Mesenchymal stem cell (in vitro differentiated cells and primary cell): Measurements from ENCODE around the gene CHAF1B.

Source experiments
- DNase-seq: peaks from one replicate; pipeline ENCODE4 v3.0.0-alpha.2; 2013
- H2AFZ ChIP-seq: one replicate; pipeline ENCODE4 v1.6.1; 2013; ENCODE audit warnings: low read depth, mild to moderate bottlenecking, control low read depth, inconsistent platforms, low read length, moderate library complexity
- H2AK5ac ChIP-seq: 2 replicates; pipeline ENCODE4 v1.6.1; 2013; ENCODE audit warnings: low read length, moderate library complexity, mild to moderate bottlenecking, inconsistent platforms; ENCODE audit not compliant: severe bottlenecking
- H2BK120ac ChIP-seq: one replicate; pipeline ENCODE4 v1.6.1; 2013; ENCODE audit warnings: low read depth, mild to moderate bottlenecking, inconsistent platforms, low read length, moderate library complexity
- H2BK12ac ChIP-seq, 2 experiments: one replicate each; pipeline ENCODE4 v1.6.1; 2013; ENCODE audit warnings: inconsistent platforms in 2 of 2, low read length in 2 of 2, mild to moderate bottlenecking in 2 of 2, moderate library complexity in 2 of 2, control low read depth in 1 of 2
- H2BK15ac ChIP-seq: one replicate; pipeline ENCODE4 v1.6.1; 2013; ENCODE audit warnings: mild to moderate bottlenecking, low read depth, inconsistent platforms; ENCODE audit not compliant: poor library complexity, severe bottlenecking
- H2BK5ac ChIP-seq: 2 replicates; pipeline ENCODE4 v1.6.1; 2013; ENCODE audit warnings: low read depth, mild to moderate bottlenecking, low read length, control low read depth, inconsistent platforms; ENCODE audit not compliant: poor library complexity, severe bottlenecking
- H3K14ac ChIP-seq, 2 experiments: one replicate each; pipeline ENCODE4 v1.6.1; 2013; ENCODE audit warnings: inconsistent platforms in 2 of 2, low read length in 2 of 2, control low read depth in 1 of 2, mild to moderate bottlenecking in 1 of 2, moderate library complexity in 1 of 2
- H3K18ac ChIP-seq, 2 experiments: one replicate each; pipeline ENCODE4 v1.6.1; 2013; ENCODE audit warnings: inconsistent platforms in 2 of 2, low read length in 2 of 2, control low read depth in 1 of 2, low read depth in 1 of 2, mild to moderate bottlenecking in 1 of 2
- H3K23ac ChIP-seq, 2 experiments: one replicate each; pipeline ENCODE4 v1.6.1; 2013; ENCODE audit warnings: inconsistent platforms in 2 of 2, low read length in 2 of 2, mild to moderate bottlenecking in 2 of 2, moderate library complexity in 2 of 2, control low read depth in 1 of 2
- H3K27ac ChIP-seq: 2 replicates; pipeline ENCODE4 v1.5.1; 2013; ENCODE audit warnings: mild to moderate bottlenecking, moderate library complexity, low read length, control low read depth, inconsistent platforms; ENCODE audit not compliant: poor library complexity, severe bottlenecking
- H3K27me3 ChIP-seq, 2 experiments: 2 replicates each; pipeline versions ENCODE4 v1.6.1 to v1.7.0; 2013; ENCODE audit warnings: low read length in 2 of 2, mild to moderate bottlenecking in 2 of 2, moderate library complexity in 2 of 2, control low read depth in 1 of 2, inconsistent platforms in 1 of 2; ENCODE audit not compliant: control insufficient read depth in 1 of 2, insufficient read depth in 1 of 2
- H3K36me3 ChIP-seq, 2 experiments: 2 replicates each; pipeline versions ENCODE4 v1.6.1 to v1.7.0; 2013; ENCODE audit warnings: low read length in 2 of 2, control low read depth in 1 of 2, inconsistent platforms in 1 of 2, low read depth in 1 of 2, mild to moderate bottlenecking in 1 of 2; ENCODE audit not compliant: insufficient read depth in 2 of 2, control insufficient read depth in 1 of 2
- H3K4ac ChIP-seq, 2 experiments: one replicate each; pipeline ENCODE4 v1.6.1; 2013; ENCODE audit warnings: inconsistent platforms in 2 of 2, low read length in 2 of 2, mild to moderate bottlenecking in 2 of 2, moderate library complexity in 2 of 2, control low read depth in 1 of 2, low read depth in 1 of 2
- H3K4me1 ChIP-seq: 2 replicates; pipeline ENCODE4 v1.6.1; 2013; ENCODE audit warnings: low read depth, low read length, control low read depth; ENCODE audit not compliant: control insufficient read depth, insufficient read depth
- H3K4me2 ChIP-seq: 2 replicates; pipeline ENCODE4 v1.6.1; 2013; ENCODE audit warnings: low read length, mild to moderate bottlenecking, inconsistent platforms; ENCODE audit not compliant: poor library complexity, severe bottlenecking
- H3K4me3 ChIP-seq, 2 experiments: 2 replicates each; pipeline versions ENCODE4 v1.5.1 to v1.7.0; 2013; ENCODE audit warnings: low read length in 2 of 2, mild to moderate bottlenecking in 2 of 2, control low read depth in 1 of 2, low read depth in 1 of 2; ENCODE audit not compliant: insufficient read depth in 1 of 2
- H3K79me1 ChIP-seq: replicated peaks from 2 replicates; pipeline ENCODE4 v1.6.1; 2013; ENCODE audit warnings: mild to moderate bottlenecking, control low read depth, low read length, inconsistent platforms; ENCODE audit not compliant: poor library complexity, severe bottlenecking
- H3K9ac ChIP-seq: 2 replicates; pipeline ENCODE4 v1.7.0; 2013; ENCODE audit warnings: mild to moderate bottlenecking, low read length, moderate library complexity
- H3K9me3 ChIP-seq: 2 replicates; pipeline ENCODE4 v1.7.0; 2013; ENCODE audit warnings: mild to moderate bottlenecking, low read length; ENCODE audit not compliant: control insufficient read depth
- H4K8ac ChIP-seq: one replicate; pipeline ENCODE4 v1.6.1; 2013; ENCODE audit warnings: inconsistent platforms, mild to moderate bottlenecking, low read length, moderate library complexity
- H4K91ac ChIP-seq: one replicate; pipeline ENCODE4 v1.6.1; 2013; ENCODE audit warnings: mild to moderate bottlenecking, low read length, inconsistent platforms
- WGBS: methylation state at CpG from one replicate; pipeline ENCODE4 v1.1.7; 2013; ENCODE audit warnings: mixed read lengths; 5-methylcytosine and 5-hydroxymethylcytosine counted together

The CHAF1B gene

GRCh38 chr21:36434144-36434543 is 49.0 kb downstream of the CHAF1B start:
- H2BK15ac ChIP-seq = no peak overlapping the region
- peaks cover 30% of the 10 kb centered on the region for H3K4me1 ChIP-seq
- H2BK5ac ChIP-seq = no peak overlapping the region
- no peak overlapping the region for H2BK12ac ChIP-seq
- no peak overlapping the region for H3K27ac ChIP-seq
- no peak overlapping the region for H3K18ac ChIP-seq
- H3K9ac ChIP-seq = no peak overlapping the region
- no peak overlapping the region for H3K4me3 ChIP-seq
- DNase-seq = no peak
- H2AFZ ChIP-seq = no peak overlapping the region
- H3K36me3 ChIP-seq = no peaks in the 10 kb centered on the region
- H3K9me3 ChIP-seq = no peaks in the 10 kb centered on the region
- no peak overlapping the region for H3K4ac ChIP-seq
- no peak overlapping the region for H3K14ac ChIP-seq
- H3K79me1 ChIP-seq = peaks cover 6% of the 10 kb centered on the region
- peak overlapping the region; percentile 33 for H2AK5ac ChIP-seq
- no peak overlapping the region for H3K4me2 ChIP-seq
- H3K23ac ChIP-seq = no peak overlapping the region
- no peak overlapping the region for H2BK120ac ChIP-seq
- no peaks in the 10 kb centered on the region for H3K27me3 ChIP-seq
- 84% methylated on average over 6 of the region's 6 CpGs for WGBS
- H4K8ac ChIP-seq = no peak overlapping the region
- H4K91ac ChIP-seq = no peak overlapping the region

- no peak for DNase-seq
Measured at GRCh38 chr21:36436829-36437744, 51.9 kb downstream of the CHAF1B start.

GRCh38 chr21:36437745-36438128 is 52.5 kb downstream of the CHAF1B start:
- 84% methylated on average over 6 of the region's 6 CpGs for WGBS

More at GRCh38 chr21:36436829-36437744, 51.9 kb downstream of the CHAF1B start:
- Histone ChIP-seq H3K4ac (no peak overlapping the region), H2BK5ac (no peak overlapping the region), H3K9ac (no peak overlapping the region), H3K23ac (no peak overlapping the region), H3K27ac (no peak overlapping the region), H3K9me3 (no peaks in the 10 kb centered on the region), H3K79me1 (peaks cover 6% of the 10 kb centered on the region), H3K4me1 (peaks cover 16% of the 10 kb centered on the region), H3K4me2 (no peak overlapping the region), H3K4me3 (no peak overlapping the region), H2BK120ac (no peak overlapping the region), H3K14ac (no peak overlapping the region), H2BK15ac (no peak overlapping the region), H3K27me3 (no peaks in the 10 kb centered on the region), H3K18ac (no peak overlapping the region), H4K91ac (no peak overlapping the region), H3K36me3 (no peaks in the 10 kb centered on the region), H2BK12ac (no peak overlapping the region), H2AK5ac (no peak overlapping the region), H2AFZ (no peak overlapping the region), H4K8ac (no peak overlapping the region)
- 95% methylated on average over 5 of the region's 5 CpGs for WGBS

GRCh38 chr21:36441715-36442114 is 56.5 kb downstream of the CHAF1B start:
- Histone ChIP-seq H3K4me2 (no peak overlapping the region), H2BK12ac (no peak overlapping the region), H3K9ac (no peak overlapping the region), H4K91ac (no peak overlapping the region), H3K4me1 (no peaks in the 10 kb centered on the region), H2AFZ (no peak overlapping the region), H2BK15ac (no peak overlapping the region), H3K79me1 (no peaks in the 10 kb centered on the region), H3K27me3 (no peaks in the 10 kb centered on the region), H2AK5ac (no peak overlapping the region), H3K36me3 (peaks cover 0 to 4% of the 10 kb centered on the region in 2 experiments), H3K14ac (no peak overlapping the region), H4K8ac (no peak overlapping the region), H3K9me3 (no peaks in the 10 kb centered on the region), H3K23ac (no peak overlapping the region), H2BK120ac (no peak overlapping the region), H3K4me3 (no peak overlapping the region), H3K4ac (no peak overlapping the region), H3K18ac (no peak overlapping the region), H3K27ac (no peak overlapping the region), H2BK5ac (no peak overlapping the region)
- DNase-seq = no peak
- 95% methylated on average over 6 of the region's 6 CpGs for WGBS

More at GRCh38 chr21:36437745-36438128, 52.5 kb downstream of the CHAF1B start:
- H3K23ac ChIP-seq = no peak overlapping the region
- H3K18ac ChIP-seq = no peak overlapping the region
- H3K9me3 ChIP-seq = no peaks in the 10 kb centered on the region
- H3K36me3 ChIP-seq = no peaks in the 10 kb centered on the region
- no peak overlapping the region for H3K9ac ChIP-seq
- no peak for DNase-seq
- H3K14ac ChIP-seq = no peak overlapping the region
- no peak overlapping the region for H2AK5ac ChIP-seq
- peaks cover 13% of the 10 kb centered on the region for H3K4me1 ChIP-seq
- H2BK15ac ChIP-seq = no peak overlapping the region
- H2BK12ac ChIP-seq = no peak overlapping the region
- no peak overlapping the region for H2BK120ac ChIP-seq
- no peak overlapping the region for H2BK5ac ChIP-seq
- no peak overlapping the region for H4K8ac ChIP-seq
- peaks cover 3% of the 10 kb centered on the region for H3K79me1 ChIP-seq
- H4K91ac ChIP-seq = no peak overlapping the region
- no peak overlapping the region for H2AFZ ChIP-seq
- no peak overlapping the region for H3K4me2 ChIP-seq
- no peak overlapping the region for H3K4ac ChIP-seq
- H3K27ac ChIP-seq = no peak overlapping the region
- H3K4me3 ChIP-seq = no peak overlapping the region
- H3K27me3 ChIP-seq = no peaks in the 10 kb centered on the region
